Stimulated activated CD8-positive, alpha-beta memory T cell treated with anti-CD3 and anti-CD28 coated beads, Interleukin-15, amount 100 ng/mL, for 4 hours (primary cell): Measurements from ENCODE around the gene SMIM28.

Source experiments
- DNase-seq, 2 donors: peaks; one replicate each; pipeline ENCODE4 v3.0.0-alpha.2; 2020; ENCODE audit warnings: low read depth in 2 of 2

Gene SMIM28

GRCh38 chr6:138374230-138374629 is 3.5 kb upstream of the SMIM28 start:
- DNase-seq, result no peak

GRCh38 chr6:138374815-138375214 is 2.9 kb upstream of the SMIM28 start:
- DNase-seq, result no peak

- no peak for DNase-seq
Measured at GRCh38 chr6:138377042-138377441, 663 bp upstream of the SMIM28 start.

GRCh38 chr6:138378463-138378862 is 758 bp downstream of the SMIM28 start:
- no peak for DNase-seq

- no peak for DNase-seq
Measured at GRCh38 chr6:138382498-138383265, 5.0 kb downstream of the SMIM28 start.

- DNase-seq, result no peak
Measured at GRCh38 chr6:138383776-138384175, 6.1 kb downstream of the SMIM28 start.

- no peak for DNase-seq
Measured at GRCh38 chr6:138386897-138387296, 9.2 kb downstream of the SMIM28 start.

GRCh38 chr6:138387577-138388368 is 10.1 kb downstream of the SMIM28 start:
- no peak for DNase-seq

- no peak for DNase-seq
Measured at GRCh38 chr6:138389551-138389950, 11.8 kb downstream of the SMIM28 start.

GRCh38 chr6:138393871-138394783 is 16.4 kb downstream of the SMIM28 start:
- DNase-seq, result no peak

GRCh38 chr6:138396709-138397108 is 19.0 kb downstream of the SMIM28 start:
- no peak for DNase-seq

GRCh38 chr6:138397128-138398122 is 19.7 kb downstream of the SMIM28 start:
- DNase-seq, result no peak

- DNase-seq, result no peak
Measured at GRCh38 chr6:138400326-138400725, 22.6 kb downstream of the SMIM28 start.

GRCh38 chr6:138401960-138402837 is 24.5 kb downstream of the SMIM28 start:
- DNase-seq, result no peak

GRCh38 chr6:138402838-138403187 is 25.1 kb downstream of the SMIM28 start:
- no peak for DNase-seq

GRCh38 chr6:138403324-138403800 is 25.7 kb downstream of the SMIM28 start:
- DNase-seq, result peak in 1 of 2 donors; percentile 1

GRCh38 chr6:138403801-138404665 is 26.3 kb downstream of the SMIM28 start, which contains the start of gene HEBP2:
TSS of gene HEBP2 (plus strand) at chr6:138404223. CDS start at chr6:138404496, 273 bp downstream.
- DNase-seq, result peak; percentile 71 to 87

GRCh38 chr6:138404666-138405337 is 27.1 kb downstream of the SMIM28 start:
- peak in 1 of 2 donors; percentile 1 for DNase-seq
